ENCODE data around the gene CHIT1. TPM values are rescaled to one million over a fixed set of nuclear protein-coding genes. Genes with fewer than 3 reads are reported as not detected.

Gene CHIT1
- total RNA-seq, 1 experiment from 2014 or later: not detected

GRCh38 chr1:203217139-203217655 is 12.3 kb downstream of the CHIT1 start:
- Histone ChIP-seq H3K9me3 (replicated peaks) (no peaks in the 10 kb centered on the region), H3K36me3 (no peaks in the 10 kb centered on the region), H3K4me1 (replicated peaks) (no peaks in the 10 kb centered on the region), H3K27me3 (replicated peaks) (peaks cover 17% of the 10 kb centered on the region), H3K27ac (no peak overlapping the region), H3K4me3 (no peak overlapping the region)
- peak in 1 of 2 experiments; percentile 23 for DNase-seq (ENCODE audit: low read depth in 1 of 2, low spot score in 2 of 2)

GRCh38 chr1:203216274-203217138 is 13.0 kb downstream of the CHIT1 start:
- no peaks in the 10 kb centered on the region for H3K9me3 ChIP-seq (replicated peaks)
- DNase-seq (ENCODE audit: low read depth in 1 of 2, low spot score in 2 of 2): peak; percentile 22 to 44

GRCh38 chr1:203215573-203215972 is 13.9 kb downstream of the CHIT1 start:
- DNase-seq (ENCODE audit: low read depth in 1 of 2, low spot score in 2 of 2): no peak
- no peaks in the 10 kb centered on the region for H3K36me3 ChIP-seq
- H3K27me3 ChIP-seq (replicated peaks): peaks cover 9% of the 10 kb centered on the region; the same call in 1 of the 2 replicates
- H3K9me3 ChIP-seq (replicated peaks): no peaks in the 10 kb centered on the region
- no peak overlapping the region for H3K27ac ChIP-seq
- no peak overlapping the region for H3K4me3 ChIP-seq
- H3K4me1 ChIP-seq (replicated peaks): no peaks in the 10 kb centered on the region

More at GRCh38 chr1:203216274-203217138, 13.0 kb downstream of the CHIT1 start:
- Histone ChIP-seq H3K27me3 (replicated peaks) (peaks cover 17% of the 10 kb centered on the region; the same call in 1 of the 2 replicates), H3K27ac (no peak overlapping the region), H3K4me1 (replicated peaks) (no peaks in the 10 kb centered on the region), H3K36me3 (no peaks in the 10 kb centered on the region), H3K4me3 (no peak overlapping the region)

- Histone ChIP-seq H3K4me1 (replicated peaks) (no peaks in the 10 kb centered on the region), H3K4me3 (no peak overlapping the region), H3K36me3 (no peaks in the 10 kb centered on the region), H3K27ac (no peak overlapping the region), H3K9me3 (replicated peaks) (no peaks in the 10 kb centered on the region), H3K27me3 (replicated peaks) (peaks cover 10% of the 10 kb centered on the region; the same call in 1 of the 2 replicates)
- no peak for DNase-seq (ENCODE audit: low read depth in 1 of 2, low spot score in 2 of 2)
Observed at GRCh38 chr1:203214871-203215270, 14.6 kb downstream of the CHIT1 start.

GRCh38 chr1:203213126-203213525 is 16.3 kb downstream of the CHIT1 start:
- Histone ChIP-seq H3K9me3 (replicated peaks) (no peaks in the 10 kb centered on the region), H3K27me3 (replicated peaks) (peaks cover 13% of the 10 kb centered on the region; the same call in 1 of the 2 replicates), H3K27ac (no peak overlapping the region), H3K36me3 (no peaks in the 10 kb centered on the region), H3K4me3 (no peak overlapping the region), H3K4me1 (replicated peaks) (no peaks in the 10 kb centered on the region)
- no peak for DNase-seq (ENCODE audit: low read depth in 1 of 2, low spot score in 2 of 2)

- Histone ChIP-seq H3K4me1 (replicated peaks) (no peaks in the 10 kb centered on the region), H3K36me3 (no peaks in the 10 kb centered on the region), H3K27me3 (replicated peaks) (peaks cover 12% of the 10 kb centered on the region; the same call in 1 of the 2 replicates), H3K4me3 (no peak overlapping the region), H3K27ac (no peak overlapping the region), H3K9me3 (replicated peaks) (no peaks in the 10 kb centered on the region)
- no peak for DNase-seq (ENCODE audit: low read depth in 1 of 2, low spot score in 2 of 2)
Observed at GRCh38 chr1:203211812-203212211, 17.7 kb downstream of the CHIT1 start.

- Histone ChIP-seq H3K27me3 (replicated peaks) (peaks cover 12% of the 10 kb centered on the region; the same call in 1 of the 2 replicates), H3K9me3 (replicated peaks) (no peaks in the 10 kb centered on the region), H3K4me3 (no peak overlapping the region), H3K27ac (no peak overlapping the region), H3K36me3 (no peaks in the 10 kb centered on the region), H3K4me1 (replicated peaks) (no peaks in the 10 kb centered on the region)
- no peak for DNase-seq (ENCODE audit: low read depth in 1 of 2, low spot score in 2 of 2)
Observed at GRCh38 chr1:203210988-203211387, 18.5 kb downstream of the CHIT1 start.

- DNase-seq (ENCODE audit: low read depth in 1 of 2, low spot score in 2 of 2): no peak
- no peaks in the 10 kb centered on the region for H3K9me3 ChIP-seq (replicated peaks)
- no peaks in the 10 kb centered on the region for H3K36me3 ChIP-seq
- no peaks in the 10 kb centered on the region for H3K4me1 ChIP-seq (replicated peaks)
- H3K27ac ChIP-seq: no peak overlapping the region
- no peak overlapping the region for H3K4me3 ChIP-seq
- peaks cover 12% of the 10 kb centered on the region; the same call in 1 of the 2 replicates for H3K27me3 ChIP-seq (replicated peaks)
Observed at GRCh38 chr1:203210350-203210749, 19.1 kb downstream of the CHIT1 start.

- no peaks in the 10 kb centered on the region for H3K4me1 ChIP-seq (replicated peaks)
- no peak for DNase-seq (ENCODE audit: low read depth in 1 of 2, low spot score in 2 of 2)
- no peaks in the 10 kb centered on the region for H3K9me3 ChIP-seq (replicated peaks)
- H3K4me3 ChIP-seq: no peak overlapping the region
- H3K36me3 ChIP-seq: no peaks in the 10 kb centered on the region
- peaks cover 19% of the 10 kb centered on the region for H3K27me3 ChIP-seq (replicated peaks)
- no peak overlapping the region for H3K27ac ChIP-seq
Observed at GRCh38 chr1:203208181-203208580, 21.3 kb downstream of the CHIT1 start.

- Histone ChIP-seq H3K9me3 (replicated peaks) (no peaks in the 10 kb centered on the region), H3K27me3 (replicated peaks) (peaks cover 19% of the 10 kb centered on the region), H3K36me3 (no peaks in the 10 kb centered on the region), H3K4me1 (replicated peaks) (no peaks in the 10 kb centered on the region), H3K27ac (no peak overlapping the region), H3K4me3 (no peak overlapping the region)
- DNase-seq (ENCODE audit: low read depth in 1 of 2, low spot score in 2 of 2): no peak
Observed at GRCh38 chr1:203207751-203208150, 21.7 kb downstream of the CHIT1 start.

GRCh38 chr1:203206129-203206687 is 23.3 kb downstream of the CHIT1 start:
- Histone ChIP-seq H3K9me3 (replicated peaks) (no peaks in the 10 kb centered on the region), H3K4me1 (replicated peaks) (no peaks in the 10 kb centered on the region), H3K27me3 (replicated peaks) (peaks cover 19% of the 10 kb centered on the region), H3K4me3 (no peak overlapping the region), H3K36me3 (no peaks in the 10 kb centered on the region), H3K27ac (no peak overlapping the region)
- DNase-seq (ENCODE audit: low read depth in 1 of 2, low spot score in 2 of 2): no peak

GRCh38 chr1:203204756-203205155 is 24.7 kb downstream of the CHIT1 start:
- Histone ChIP-seq H3K9me3 (replicated peaks) (no peaks in the 10 kb centered on the region), H3K27ac (no peak overlapping the region), H3K36me3 (no peaks in the 10 kb centered on the region), H3K4me3 (no peak overlapping the region), H3K4me1 (replicated peaks) (no peaks in the 10 kb centered on the region), H3K27me3 (replicated peaks) (peaks cover 18% of the 10 kb centered on the region)
- no peak for DNase-seq (ENCODE audit: low read depth in 1 of 2, low spot score in 2 of 2)

- no peak overlapping the region for H3K4me3 ChIP-seq
Observed at GRCh38 chr1:203202431-203203245, 26.8 kb downstream of the CHIT1 start.

More at GRCh38 chr1:203202431-203203245, 26.8 kb downstream of the CHIT1 start:
- no peak overlapping the region for H3K27ac ChIP-seq
- H3K9me3 ChIP-seq (replicated peaks): no peaks in the 10 kb centered on the region
- DNase-seq (ENCODE audit: low read depth in 1 of 2, low spot score in 2 of 2): no peak
- no peaks in the 10 kb centered on the region for H3K36me3 ChIP-seq
- H3K27me3 ChIP-seq (replicated peaks): peaks cover 13% of the 10 kb centered on the region
- no peaks in the 10 kb centered on the region for H3K4me1 ChIP-seq (replicated peaks)

Data from SJSA1 (cell line).